IMR-90 (cell line): Measurements from ENCODE around the gene SHROOM1. TPM values are rescaled to one million over a fixed set of nuclear protein-coding genes. Genes with fewer than 3 reads are reported as not detected.

ENCODE experiments used
- ATAC-seq: fragments of 200-7000 bp; cut with Tn5 transposase; 2 replicates; pipeline ENCODE4 v1.9.1; 2020; ENCODE audit warnings: low read depth, mild to moderate bottlenecking, moderate library complexity
- BruUV-seq: library from RNA; stranded (reverse); fragments of 400-500 nt; replicated peaks from 2 replicates; lab custom pipeline; 2021; lab: Mats Ljungman, UMichigan
- CTCF ChIA-PET: fragments of 300-600 bp; formaldehyde crosslinking; extraction: SDS; loops from one replicate; lab custom pipeline; 2021; ENCODE audit warnings: antibody characterized with exemption; lab: Yijun Ruan, JAX
- POLR2A ChIA-PET: fragments of 300-600 bp; sonication (Branson Sonifier 250); formaldehyde crosslinking; loops from one replicate; lab custom pipeline; 2022; ENCODE audit warnings: antibody characterized with exemption; ENCODE audit not compliant: unreplicated experiment; lab: Charles Lee
- DNase-seq: peaks from one replicate; pipeline ENCODE4 v3.0.0; 2013
- H2AFZ ChIP-seq: replicated peaks from 2 replicates; pipeline ENCODE3; 2013; ENCODE audit warnings: low read length, mild to moderate bottlenecking; ENCODE audit not compliant: poor library complexity
- H2AK5ac ChIP-seq: 2 replicates; pipeline ENCODE4 v1.6.1; 2013; ENCODE audit warnings: low read depth, low read length, inconsistent platforms
- H2AK9ac ChIP-seq: replicated peaks from 2 replicates; pipeline ENCODE3; 2013; ENCODE audit warnings: mild to moderate bottlenecking, low read depth, low read length, moderate library complexity; ENCODE audit not compliant: poor library complexity
- H2BK120ac ChIP-seq: 2 replicates; pipeline ENCODE4 v1.6.1; 2013; ENCODE audit warnings: low read depth, low read length, inconsistent platforms
- H2BK15ac ChIP-seq: 3 replicates; pipeline ENCODE4 v1.6.1; 2013; ENCODE audit warnings: low read depth, low read length, inconsistent platforms
- H2BK20ac ChIP-seq: 2 replicates; pipeline ENCODE4 v1.6.1; 2013; ENCODE audit warnings: low read depth, mild to moderate bottlenecking, inconsistent platforms, low read length, moderate library complexity
- H2BK5ac ChIP-seq: 2 replicates; pipeline ENCODE4 v1.6.1; 2013; ENCODE audit warnings: mild to moderate bottlenecking, low read depth, low read length, inconsistent platforms; ENCODE audit not compliant: poor library complexity, severe bottlenecking
- H3K14ac ChIP-seq: replicated peaks from 2 replicates; pipeline ENCODE4 v1.6.1; 2013; ENCODE audit warnings: low read depth, low read length, inconsistent platforms
- H3K18ac ChIP-seq: 2 replicates; pipeline ENCODE4 v1.6.1; 2013; ENCODE audit warnings: low read depth, low read length, control low read depth
- H3K23ac ChIP-seq: 2 replicates; pipeline ENCODE4 v1.6.1; 2013; ENCODE audit warnings: low read depth, low read length, inconsistent platforms
- H3K27ac ChIP-seq: 2 replicates; pipeline ENCODE4 v1.5.1; 2013; ENCODE audit warnings: mild to moderate bottlenecking, control low read depth, low read length; ENCODE audit not compliant: insufficient read depth
- H3K27me3 ChIP-seq: 2 replicates; pipeline ENCODE4 v1.6.1; 2013; ENCODE audit warnings: low read length; ENCODE audit not compliant: control insufficient read depth, insufficient read depth
- H3K36me3 ChIP-seq: 2 replicates; pipeline ENCODE4 v1.6.1; 2013; ENCODE audit warnings: low read length, mixed read lengths; ENCODE audit not compliant: control insufficient read depth, insufficient read depth
- H3K4ac ChIP-seq: 2 replicates; pipeline ENCODE4 v1.6.1; 2013; ENCODE audit warnings: low read depth, low read length, inconsistent platforms
- H3K4me1 ChIP-seq: 2 replicates; pipeline ENCODE4 v1.6.1; 2013; ENCODE audit warnings: low read length, mixed read lengths; ENCODE audit not compliant: control insufficient read depth, insufficient read depth
- H3K4me2 ChIP-seq: 2 replicates; pipeline ENCODE4 v1.6.1; 2013; ENCODE audit warnings: low read depth, mild to moderate bottlenecking, control low read depth, low read length, moderate library complexity
- H3K4me3 ChIP-seq: 2 replicates; pipeline ENCODE4 v1.5.1; 2013; ENCODE audit warnings: low read depth, mild to moderate bottlenecking, control low read depth, low read length, moderate library complexity; ENCODE audit not compliant: insufficient read depth
- H3K56ac ChIP-seq: 2 replicates; pipeline ENCODE4 v1.6.1; 2013; ENCODE audit warnings: low read length, inconsistent platforms; ENCODE audit not compliant: insufficient read depth; ENCODE audit errors: extremely low read depth
- H3K79me1 ChIP-seq, 2 experiments: 2 replicates each; pipeline ENCODE4 v1.6.1; 2013; ENCODE audit warnings: low read length in 2 of 2, inconsistent platforms in 1 of 2, low read depth in 1 of 2
- H3K9ac ChIP-seq: 2 replicates; pipeline ENCODE4 v1.6.1; 2013; ENCODE audit warnings: low read depth, low read length, control low read depth
- H3K9me1 ChIP-seq: 2 replicates; pipeline ENCODE4 v1.6.1; 2013; ENCODE audit warnings: low read length, inconsistent platforms; ENCODE audit not compliant: insufficient read depth
- H3K9me3 ChIP-seq: 2 replicates; pipeline ENCODE4 v1.6.1; 2013; ENCODE audit warnings: low read length; ENCODE audit not compliant: control insufficient read depth, insufficient read depth
- H4K20me1 ChIP-seq: 2 replicates; pipeline ENCODE4 v1.6.1; 2013; ENCODE audit warnings: low read length, inconsistent platforms; ENCODE audit not compliant: insufficient read depth
- H4K5ac ChIP-seq: 2 replicates; pipeline ENCODE4 v1.6.1; 2013; ENCODE audit warnings: mild to moderate bottlenecking, low read depth, low read length, control low read depth
- H4K8ac ChIP-seq, 2 experiments: 2 replicates each; pipeline ENCODE4 v1.6.1; 2013; ENCODE audit warnings: low read depth in 2 of 2, low read length in 2 of 2, control low read depth in 1 of 2, inconsistent platforms in 1 of 2
- H4K91ac ChIP-seq: 2 replicates; pipeline ENCODE4 v1.6.1; 2013; ENCODE audit warnings: low read depth, low read length, inconsistent platforms; ENCODE audit not compliant: insufficient read depth
- BHLHE40 ChIP-seq: fragments of 150-350 bp; IDR thresholded peaks from 2 replicates; pipeline ENCODE4 v1.6.1; 2016; ENCODE audit warnings: mild to moderate bottlenecking, low read depth, low read length
- CEBPB ChIP-seq: IDR thresholded peaks from 2 replicates; pipeline ENCODE4 v1.6.1; 2012; ENCODE audit warnings: low read depth, low read length, improper control_type of control experiment
- CHD1 ChIP-seq: IDR thresholded peaks from 2 replicates; pipeline ENCODE4 v1.6.1; 2012; ENCODE audit warnings: low read depth, low read length, improper control_type of control experiment
- CTCF ChIP-seq: conservative IDR thresholded peaks from 2 replicates; pipeline ENCODE4 v1.5.1; 2012; ENCODE audit warnings: mild to moderate bottlenecking, low read depth, low read length, improper control_type of control experiment
- ELK1 ChIP-seq: fragments of 150-350 bp; IDR thresholded peaks from 2 replicates; pipeline ENCODE4 v1.6.1; 2016; ENCODE audit warnings: low read depth, mild to moderate bottlenecking, low read length, moderate library complexity, borderline replicate concordance
- FOS ChIP-seq: fragments of 150-350 bp; IDR thresholded peaks from 2 replicates; pipeline ENCODE4 v1.6.1; 2016; ENCODE audit warnings: low read depth, low read length
- MAFK ChIP-seq: IDR thresholded peaks from 2 replicates; pipeline ENCODE4 v1.6.1; 2012; ENCODE audit warnings: low read depth, low read length, improper control_type of control experiment
- MAZ ChIP-seq: IDR thresholded peaks from 2 replicates; pipeline ENCODE4 v1.6.1; 2012; ENCODE audit warnings: low read depth, mild to moderate bottlenecking, low read length, improper control_type of control experiment, moderate library complexity, borderline replicate concordance
- MXI1 ChIP-seq: IDR thresholded peaks from 2 replicates; pipeline ENCODE4 v1.6.1; 2012; ENCODE audit warnings: low read depth, mild to moderate bottlenecking, low read length, moderate library complexity, borderline replicate concordance
- NFE2L2 ChIP-seq: fragments of 150-350 bp; IDR thresholded peaks from 2 replicates; pipeline ENCODE4 v1.6.1; 2016; ENCODE audit warnings: low read depth, mild to moderate bottlenecking, low read length
- POLR2A ChIP-seq: IDR thresholded peaks from 2 replicates; pipeline ENCODE4 v1.6.1; 2012; ENCODE audit warnings: mild to moderate bottlenecking, low read depth, low read length
- RAD21 ChIP-seq: IDR thresholded peaks from 2 replicates; pipeline ENCODE4 v1.6.1; 2012; ENCODE audit warnings: low read length, improper control_type of control experiment
- RCOR1 ChIP-seq: IDR thresholded peaks from 2 replicates; pipeline ENCODE4 v1.6.1; 2012; ENCODE audit warnings: mild to moderate bottlenecking, low read length, improper control_type of control experiment; ENCODE audit not compliant: insufficient replicate concordance
- RFX5 ChIP-seq: IDR thresholded peaks from 2 replicates; pipeline ENCODE4 v1.8.0; 2012; ENCODE audit warnings: low read depth, mild to moderate bottlenecking, low read length, moderate library complexity
- USF2 ChIP-seq: fragments of 150-350 bp; IDR thresholded peaks from 2 replicates; pipeline ENCODE4 v1.6.1; 2017; ENCODE audit warnings: mild to moderate bottlenecking, antibody characterized with exemption, low read length, low read depth
- WGBS, 2 experiments: methylation state at CpG; one replicate each; pipeline versions ENCODE4 v1.1.5 to v1.1.7; 2013; ENCODE audit warnings: missing lambda C conversion rate in 2 of 2; ENCODE audit not compliant: insufficient read length in 1 of 2; ENCODE audit errors: extremely low coverage in 2 of 2; 5-methylcytosine and 5-hydroxymethylcytosine counted together
- dilution Hi-C: fragments of 300-500 bp; cut with HindIII; formaldehyde crosslinking; loops from one replicate; pipeline ENCODE4 v1.14.3; 2018; ENCODE audit warnings: low sequenced_read_pairs; ENCODE audit not compliant: unreplicated experiment
- in situ Hi-C: fragments of 300-500 bp; cut with MboI; formaldehyde crosslinking; loops from 3 replicates; pipeline ENCODE4 v1.14.3; 2019; ENCODE audit warnings: low sequenced_read_pairs, inconsistent platforms, mixed read lengths
- intact Hi-C: fragments of 100-400 bp; cut with micrococcal nuclease; formaldehyde crosslinking; loops from 2 replicates; pipeline ENCODE4 v1.10.0; 2022
- polyA plus RNA-seq, 3 experiments: library from polyadenylated mRNA; depleted of rRNA; stranded (reverse); fragments of >200 nt; gene quantifications; 2 replicates each; pipeline ENCODE4 v1.2.3, GENCODE V29; 2012; ENCODE audit warnings: low replicate concordance in 1 of 3
- total RNA-seq: library from RNA; depleted of rRNA; stranded (reverse); fragments of >200 nt; gene quantifications from 2 replicates; pipeline ENCODE4 v1.2.3, GENCODE V29; 2012

SHROOM1 gene
- total and polyA plus RNA-seq, 2 of the 4 experiments (the other 2 are of a cell fraction): 1.4 to 6.3 TPM

GRCh38 chr5:132834057-132834456 is 3.6 kb upstream of the SHROOM1 start:
- no TSS peak for BruUV-seq
- Histone ChIP-seq H2BK120ac (no peak overlapping the region), H3K27me3 (no peaks in the 10 kb centered on the region), H2BK20ac (no peak overlapping the region), H3K27ac (no peak overlapping the region), H3K56ac (no peak overlapping the region), H4K8ac (no peak overlapping the region), H2AK9ac (no peak overlapping the region), H2BK15ac (no peak overlapping the region), H3K4me2 (no peak overlapping the region), H3K18ac (no peak overlapping the region), H3K9me1 (peaks cover 4% of the 10 kb centered on the region), H3K14ac (no peak overlapping the region), H3K4me3 (no peak overlapping the region), H3K4me1 (peaks cover 5% of the 10 kb centered on the region; the same call in 1 of the 2 replicates), H2BK5ac (no peak overlapping the region), H3K79me1 (peaks cover 5 to 11% of the 10 kb centered on the region in 2 experiments; a peak in 2 of 4 replicates), H4K91ac (no peak overlapping the region), H2AFZ (no peak overlapping the region), H3K23ac (no peak overlapping the region), H4K5ac (no peak overlapping the region), H3K36me3 (no peaks in the 10 kb centered on the region), H3K4ac (no peak overlapping the region), H3K9me3 (no peaks in the 10 kb centered on the region), H3K9ac (no peak overlapping the region), H2AK5ac (no peak overlapping the region), H4K20me1 (no peaks in the 10 kb centered on the region)
- TF ChIP-seq USF2 (no peak), RAD21 (no peak), RFX5 (no peak), BHLHE40 (no peak), CEBPB (no peak), POLR2A (no peak), MXI1 (no peak), NFE2L2 (no peak), FOS (no peak), ELK1 (no peak), RCOR1 (no peak), CHD1 (no peak), MAFK (no peak), CTCF (no peak), MAZ (no peak)
- ChIA-PET CTCF (no interaction called here), POLR2A (no interaction called here)
- DNase-seq: no peak
- intact Hi-C loops: no loop called here
- dilution Hi-C loops: no loop called here
- in situ Hi-C loops: no loop called here
- no CpG with 5 or more reads among the region's 3 CpGs for WGBS, 2 experiments
- no peak for ATAC-seq
